ENCODE results near the gene USP1.

USP1 gene

GRCh38 chr1:62425041-62425440, 11.8 kb upstream of the USP1 start:
- in situ Hi-C loops (cut with MboI; ENCODE audit: low sequenced_read_pairs) = no loop called here

GRCh38 chr1:62426237-62426636, 10.6 kb upstream of the USP1 start:
- in situ Hi-C loops (cut with MboI; ENCODE audit: low sequenced_read_pairs) = no loop called here

GRCh38 chr1:62426794-62427193, 10.1 kb upstream of the USP1 start:
- in situ Hi-C loops (cut with MboI; ENCODE audit: low sequenced_read_pairs) = no loop called here

- in situ Hi-C loops (cut with MboI; ENCODE audit: low sequenced_read_pairs) = no loop called here
Measured at GRCh38 chr1:62428351-62428750, 8.5 kb upstream of the USP1 start.

- in situ Hi-C loops (cut with MboI; ENCODE audit: low sequenced_read_pairs) = no loop called here
Measured at GRCh38 chr1:62429581-62429980, 7.3 kb upstream of the USP1 start.

- in situ Hi-C loops (cut with MboI; ENCODE audit: low sequenced_read_pairs) = no loop called here
Measured at GRCh38 chr1:62433861-62434617, 2.8 kb upstream of the USP1 start.

GRCh38 chr1:62434618-62435001, 2.2 kb upstream of the USP1 start:
- in situ Hi-C loops (cut with MboI; ENCODE audit: low sequenced_read_pairs) = no loop called here

GRCh38 chr1:62435231-62436038, 1.4 kb upstream of the USP1 start:
- in situ Hi-C loops (cut with MboI; ENCODE audit: low sequenced_read_pairs) = no loop called here

GRCh38 chr1:62436039-62436465, 797 bp upstream of the USP1 start:
- in situ Hi-C loops (cut with MboI; ENCODE audit: low sequenced_read_pairs) = no loop called here

GRCh38 chr1:62437273-62437940, 558 bp downstream of the USP1 start:
- in situ Hi-C loops (cut with MboI; ENCODE audit: low sequenced_read_pairs) = no loop called here

- in situ Hi-C loops (cut with MboI; ENCODE audit: low sequenced_read_pairs) = no loop called here
Measured at GRCh38 chr1:62438163-62438562, 1.3 kb downstream of the USP1 start.

GRCh38 chr1:62439652-62440371, 3.0 kb downstream of the USP1 start:
- in situ Hi-C loops (cut with MboI; ENCODE audit: low sequenced_read_pairs) = no loop called here

- in situ Hi-C loops (cut with MboI; ENCODE audit: low sequenced_read_pairs) = no loop called here
Measured at GRCh38 chr1:62444701-62445100, 7.9 kb downstream of the USP1 start.

- in situ Hi-C loops (cut with MboI; ENCODE audit: low sequenced_read_pairs) = no loop called here
Measured at GRCh38 chr1:62448221-62448933, 11.5 kb downstream of the USP1 start.

GRCh38 chr1:62450301-62450700, 13.5 kb downstream of the USP1 start:
- in situ Hi-C loops (cut with MboI; ENCODE audit: low sequenced_read_pairs) = no loop called here

- in situ Hi-C loops (cut with MboI; ENCODE audit: low sequenced_read_pairs) = no loop called here
Measured at GRCh38 chr1:62452951-62453350, 16.1 kb downstream of the USP1 start.

- in situ Hi-C loops (cut with MboI; ENCODE audit: low sequenced_read_pairs) = no loop called here
Measured at GRCh38 chr1:62457955-62458354, 21.1 kb downstream of the USP1 start.

GRCh38 chr1:62462370-62462769, 25.5 kb downstream of the USP1 start:
- in situ Hi-C loops (cut with MboI; ENCODE audit: low sequenced_read_pairs) = no loop called here

- in situ Hi-C loops (cut with MboI; ENCODE audit: low sequenced_read_pairs) = no loop called here
Measured at GRCh38 chr1:62467092-62467491, 30.2 kb downstream of the USP1 start.

- in situ Hi-C loops (cut with MboI; ENCODE audit: low sequenced_read_pairs) = no loop called here
Measured at GRCh38 chr1:62476525-62477219, 39.8 kb downstream of the USP1 start.

All from hTERT RPE-1 (cell line).